ENCODE data around the gene ADORA2B.
A peak's percentile ranks its signal among the peaks of the same experiment; 100 is the strongest.

ADORA2B gene

DNA sequence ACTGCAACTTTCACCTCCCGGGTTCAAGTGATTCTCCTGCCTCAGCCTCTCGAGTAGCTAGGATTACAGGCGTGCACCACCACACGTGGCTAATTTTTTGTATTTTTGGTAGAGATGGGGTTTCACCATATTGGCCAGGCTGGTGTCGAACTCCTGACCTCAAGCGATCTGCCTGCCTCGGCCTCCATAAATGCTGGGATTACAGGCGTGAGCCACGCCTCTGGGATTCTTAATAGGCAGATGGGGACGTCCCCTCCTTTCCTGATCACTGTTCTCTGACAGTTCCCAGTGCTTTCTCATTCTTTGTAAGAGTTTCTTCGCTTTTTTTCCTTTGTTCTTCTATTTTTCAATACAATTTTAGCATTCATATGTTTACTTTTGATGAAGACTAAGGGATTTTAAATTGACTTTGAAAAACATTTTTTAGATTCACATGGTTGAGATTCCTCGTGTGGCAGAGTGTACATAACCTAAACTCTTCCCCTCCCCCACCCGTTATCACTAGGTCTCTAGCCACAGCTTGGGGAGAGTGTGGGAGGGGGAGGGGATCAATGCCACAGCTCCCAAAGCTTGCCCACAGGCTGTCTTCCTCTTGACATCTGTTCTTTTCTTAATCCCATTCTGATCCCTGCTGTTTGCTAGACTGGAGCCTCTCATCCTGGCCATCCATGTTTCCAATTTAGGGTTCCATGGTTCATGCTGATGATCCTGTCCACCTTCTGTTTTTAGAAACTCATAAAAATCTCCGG lies 11.0 kb downstream of the ADORA2B start:
- Histone ChIP-seq H3K36me3 (ENCODE audit: control insufficient read depth in 1 of 2, insufficient read depth in 2 of 2, low read length in 2 of 2) (no peaks in the 10 kb centered on the region), H3K4me3 (ENCODE audit: low read depth in 1 of 2, low read length in 2 of 2) (no peak overlapping the region), H3K4me1 (ENCODE audit: control insufficient read depth in 1 of 2, insufficient read depth in 2 of 2, low read length in 2 of 2) (peaks cover 0 to 9% of the 10 kb centered on the region in 2 donors), H3K9me3 (ENCODE audit: control insufficient read depth in 1 of 2, low read length in 2 of 2) (no peaks in the 10 kb centered on the region), H3K27ac (ENCODE audit: low read length) (no peak overlapping the region), H3K27me3 (ENCODE audit: low read depth, low read length) (no peaks in the 10 kb centered on the region)

DNA sequence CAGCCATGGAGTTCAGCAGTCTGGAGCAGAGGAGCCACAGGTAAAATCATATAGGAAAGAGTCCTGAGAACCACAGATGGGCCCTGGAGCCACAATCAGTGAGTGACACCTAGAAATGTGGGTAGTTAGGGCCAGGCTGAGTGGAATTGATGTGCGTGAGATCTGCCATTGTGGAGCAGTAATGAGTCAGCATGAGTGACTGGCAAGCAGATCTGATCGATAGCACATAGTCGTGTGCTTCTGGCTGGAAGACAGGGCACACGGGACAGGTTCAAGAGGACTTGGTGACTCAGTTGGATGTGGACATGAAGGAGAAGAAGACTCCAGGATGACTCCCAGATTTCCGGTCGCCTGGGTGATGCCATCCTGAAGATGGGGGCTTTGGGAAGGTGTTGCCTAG lies 12.3 kb downstream of the ADORA2B start:
- no peak overlapping the region for H3K4me3 ChIP-seq (ENCODE audit: low read depth in 1 of 2, low read length in 2 of 2)
- no peaks in the 10 kb centered on the region for H3K9me3 ChIP-seq (ENCODE audit: control insufficient read depth in 1 of 2, low read length in 2 of 2)
- no peaks in the 10 kb centered on the region for H3K27me3 ChIP-seq (ENCODE audit: low read depth, low read length)
- H3K36me3 ChIP-seq (ENCODE audit: control insufficient read depth in 1 of 2, insufficient read depth in 2 of 2, low read length in 2 of 2): no peaks in the 10 kb centered on the region
- peaks cover 0 to 9% of the 10 kb centered on the region in 2 donors for H3K4me1 ChIP-seq (ENCODE audit: control insufficient read depth in 1 of 2, insufficient read depth in 2 of 2, low read length in 2 of 2)
- H3K27ac ChIP-seq (ENCODE audit: low read length): no peak overlapping the region

GRCh38 chr17:15957608-15958307 lies 12.8 kb downstream of the ADORA2B start:
- no peaks in the 10 kb centered on the region for H3K36me3 ChIP-seq (ENCODE audit: control insufficient read depth in 1 of 2, insufficient read depth in 2 of 2, low read length in 2 of 2)
- H3K4me3 ChIP-seq (ENCODE audit: low read depth in 1 of 2, low read length in 2 of 2): no peak overlapping the region
- peaks cover 0 to 9% of the 10 kb centered on the region in 2 donors for H3K4me1 ChIP-seq (ENCODE audit: control insufficient read depth in 1 of 2, insufficient read depth in 2 of 2, low read length in 2 of 2)
- H3K9me3 ChIP-seq (ENCODE audit: control insufficient read depth in 1 of 2, low read length in 2 of 2): no peaks in the 10 kb centered on the region
- H3K27ac ChIP-seq (ENCODE audit: low read length): no peak overlapping the region
- H3K27me3 ChIP-seq (ENCODE audit: low read depth, low read length): no peaks in the 10 kb centered on the region

- Histone ChIP-seq H3K9me3 (ENCODE audit: control insufficient read depth in 1 of 2, low read length in 2 of 2) (no peaks in the 10 kb centered on the region), H3K27ac (ENCODE audit: low read length) (peak overlapping the region; percentile 42), H3K36me3 (ENCODE audit: control insufficient read depth in 1 of 2, insufficient read depth in 2 of 2, low read length in 2 of 2) (no peaks in the 10 kb centered on the region), H3K4me3 (ENCODE audit: low read depth in 1 of 2, low read length in 2 of 2) (no peak overlapping the region), H3K4me1 (ENCODE audit: control insufficient read depth in 1 of 2, insufficient read depth in 2 of 2, low read length in 2 of 2) (peaks cover 0 to 9% of the 10 kb centered on the region in 2 donors), H3K27me3 (ENCODE audit: low read depth, low read length) (no peaks in the 10 kb centered on the region)
Observed at GRCh38 chr17:15958484-15958854, 13.5 kb downstream of the ADORA2B start.

DNA sequence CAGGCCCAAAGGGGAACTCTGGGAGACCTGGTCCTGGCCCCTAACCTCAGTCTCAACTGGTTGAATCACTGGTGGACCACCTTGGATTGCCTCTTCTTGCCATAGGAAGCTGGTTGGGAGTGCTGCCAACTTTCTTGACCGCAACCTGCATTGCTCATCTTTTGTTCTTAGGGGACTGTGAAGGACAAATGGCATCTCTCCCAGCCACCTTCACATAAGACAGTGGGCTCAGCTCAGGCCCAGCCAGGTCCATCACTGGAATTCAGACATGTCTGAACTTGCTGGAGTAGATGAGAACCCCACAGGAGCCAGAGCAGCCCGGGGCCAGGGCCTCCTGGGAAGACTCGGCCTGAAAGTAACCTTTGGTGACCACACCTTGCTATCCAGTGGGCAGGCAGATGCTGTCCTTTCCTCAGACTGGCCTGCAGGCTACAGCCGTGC lies 18.8 kb downstream of the ADORA2B start:
- no peak overlapping the region for H3K27ac ChIP-seq (ENCODE audit: low read length)
- no peak overlapping the region for H3K4me3 ChIP-seq (ENCODE audit: low read depth in 1 of 2, low read length in 2 of 2)
- no peaks in the 10 kb centered on the region for H3K27me3 ChIP-seq (ENCODE audit: low read depth, low read length)
- H3K9me3 ChIP-seq (ENCODE audit: control insufficient read depth in 1 of 2, low read length in 2 of 2): no peaks in the 10 kb centered on the region
- H3K4me1 ChIP-seq (ENCODE audit: control insufficient read depth in 1 of 2, insufficient read depth in 2 of 2, low read length in 2 of 2): peaks cover 7 to 8% of the 10 kb centered on the region in 2 donors
- H3K36me3 ChIP-seq (ENCODE audit: control insufficient read depth in 1 of 2, insufficient read depth in 2 of 2, low read length in 2 of 2): no peaks in the 10 kb centered on the region

- H3K27ac ChIP-seq (ENCODE audit: low read length): peak overlapping the region; percentile 30
- H3K4me3 ChIP-seq (ENCODE audit: low read depth in 1 of 2, low read length in 2 of 2): no peak overlapping the region
- peaks cover 4 to 8% of the 10 kb centered on the region in 2 donors for H3K4me1 ChIP-seq (ENCODE audit: control insufficient read depth in 1 of 2, insufficient read depth in 2 of 2, low read length in 2 of 2)
- no peaks in the 10 kb centered on the region for H3K36me3 ChIP-seq (ENCODE audit: control insufficient read depth in 1 of 2, insufficient read depth in 2 of 2, low read length in 2 of 2)
- no peaks in the 10 kb centered on the region for H3K9me3 ChIP-seq (ENCODE audit: control insufficient read depth in 1 of 2, low read length in 2 of 2)
- no peaks in the 10 kb centered on the region for H3K27me3 ChIP-seq (ENCODE audit: low read depth, low read length)
Observed at GRCh38 chr17:15965528-15965927, 20.6 kb downstream of the ADORA2B start.

DNA sequence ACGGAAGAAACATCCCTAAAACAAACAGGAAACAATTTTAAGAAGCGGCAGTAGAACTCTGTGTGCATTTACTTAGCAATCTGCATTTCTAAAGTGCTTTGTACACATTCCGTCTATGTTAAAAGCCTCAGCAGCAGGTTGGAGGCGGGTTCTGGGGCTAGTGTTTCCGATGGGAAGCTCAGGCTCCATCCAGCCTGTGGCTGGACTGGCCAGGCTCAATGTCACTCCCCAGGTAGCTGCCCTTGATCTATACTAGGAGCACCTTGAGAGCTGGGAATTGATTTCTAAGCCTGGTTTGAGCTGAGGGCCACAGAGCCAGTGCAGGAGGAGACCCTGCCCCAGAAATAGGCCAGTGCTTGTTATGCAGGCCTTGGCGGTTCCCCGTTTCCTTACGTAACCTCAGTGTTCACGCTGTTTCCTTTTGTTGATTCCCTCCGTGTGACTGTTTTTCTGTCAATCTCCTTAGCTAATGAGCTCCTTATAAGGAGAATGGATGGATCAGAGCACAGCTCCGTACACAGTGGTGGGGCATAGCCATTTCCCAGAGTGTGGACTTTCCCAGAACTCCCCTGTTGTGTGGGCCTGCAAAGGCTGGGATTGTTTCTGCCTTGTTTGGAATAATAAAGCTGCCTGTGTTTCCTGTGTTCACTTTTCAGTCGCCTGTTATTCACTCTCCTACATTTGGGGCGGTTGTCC lies 21.4 kb downstream of the ADORA2B start:
- no peaks in the 10 kb centered on the region for H3K27me3 ChIP-seq (ENCODE audit: low read depth, low read length)
- H3K36me3 ChIP-seq (ENCODE audit: control insufficient read depth in 1 of 2, insufficient read depth in 2 of 2, low read length in 2 of 2): no peaks in the 10 kb centered on the region
- no peaks in the 10 kb centered on the region for H3K9me3 ChIP-seq (ENCODE audit: control insufficient read depth in 1 of 2, low read length in 2 of 2)
- H3K4me1 ChIP-seq (ENCODE audit: control insufficient read depth in 1 of 2, insufficient read depth in 2 of 2, low read length in 2 of 2): peaks cover 4 to 8% of the 10 kb centered on the region in 2 donors
- H3K27ac ChIP-seq (ENCODE audit: low read length): peak overlapping the region; percentile 30
- peak overlapping the region in 1 of 2 donors; percentile 13 for H3K4me3 ChIP-seq (ENCODE audit: low read depth in 1 of 2, low read length in 2 of 2)

DNA sequence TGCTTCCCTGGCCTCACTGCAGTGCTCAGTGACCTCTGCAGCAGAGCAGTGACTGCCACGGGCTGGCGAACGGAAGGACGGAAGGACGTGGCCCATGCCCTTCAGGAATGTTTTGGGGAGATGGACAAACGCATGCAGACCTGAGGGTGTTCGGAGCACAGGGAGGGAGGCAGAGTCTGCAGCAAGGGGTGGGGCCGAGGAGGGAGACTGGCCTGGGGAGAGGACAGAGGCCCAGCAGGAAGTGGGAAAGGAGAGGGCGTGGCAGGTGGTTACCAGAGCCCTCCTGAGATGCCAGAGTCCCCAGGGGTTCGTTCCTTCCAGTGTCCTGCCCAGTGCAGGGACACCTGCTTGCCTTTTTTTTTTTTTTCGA lies 21.9 kb downstream of the ADORA2B start:
- Histone ChIP-seq H3K36me3 (ENCODE audit: control insufficient read depth in 1 of 2, insufficient read depth in 2 of 2, low read length in 2 of 2) (no peaks in the 10 kb centered on the region), H3K4me3 (ENCODE audit: low read depth in 1 of 2, low read length in 2 of 2) (peak overlapping the region in 1 of 2 donors; percentile 13), H3K4me1 (ENCODE audit: control insufficient read depth in 1 of 2, insufficient read depth in 2 of 2, low read length in 2 of 2) (peaks cover 4 to 8% of the 10 kb centered on the region in 2 donors), H3K9me3 (ENCODE audit: control insufficient read depth in 1 of 2, low read length in 2 of 2) (no peaks in the 10 kb centered on the region), H3K27me3 (ENCODE audit: low read depth, low read length) (no peaks in the 10 kb centered on the region), H3K27ac (ENCODE audit: low read length) (peak overlapping the region; percentile 30)

DNA sequence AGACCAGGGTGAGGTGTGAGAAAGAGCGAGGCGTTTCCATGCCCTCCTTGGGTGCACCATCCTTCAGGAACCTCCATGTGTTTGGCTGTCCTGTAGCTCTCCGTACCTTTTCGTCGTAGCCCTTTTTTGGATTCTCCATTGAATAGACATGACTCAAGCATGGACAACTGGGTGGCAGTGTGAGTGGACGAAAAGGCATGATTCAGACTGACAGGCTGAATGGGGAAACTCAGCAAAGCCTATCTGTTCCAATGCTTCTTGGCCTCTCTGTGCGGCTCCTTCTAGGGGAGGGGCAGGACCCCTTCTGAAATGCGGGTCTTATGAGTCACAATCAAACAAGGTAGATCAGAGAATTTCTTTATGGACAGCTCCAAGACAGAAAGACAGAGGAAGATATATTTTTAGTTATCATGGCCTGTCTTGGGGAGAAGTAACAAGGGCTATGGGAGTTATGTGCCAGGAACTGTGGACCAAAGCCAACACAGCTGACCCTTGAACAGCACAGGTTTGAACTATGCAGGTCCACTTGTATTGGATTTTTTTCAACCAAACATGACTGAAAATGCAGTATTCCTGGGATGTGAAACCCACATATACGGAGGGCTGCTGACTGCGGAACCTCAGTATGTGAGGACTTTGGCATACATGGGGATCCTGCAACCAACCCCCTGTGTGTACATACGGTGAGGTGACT lies 22.9 kb downstream of the ADORA2B start:
- Histone ChIP-seq H3K4me1 (ENCODE audit: control insufficient read depth in 1 of 2, insufficient read depth in 2 of 2, low read length in 2 of 2) (peaks cover 4 to 8% of the 10 kb centered on the region in 2 donors), H3K36me3 (ENCODE audit: control insufficient read depth in 1 of 2, insufficient read depth in 2 of 2, low read length in 2 of 2) (no peaks in the 10 kb centered on the region), H3K27ac (ENCODE audit: low read length) (no peak overlapping the region), H3K4me3 (ENCODE audit: low read depth in 1 of 2, low read length in 2 of 2) (no peak overlapping the region), H3K9me3 (ENCODE audit: control insufficient read depth in 1 of 2, low read length in 2 of 2) (no peaks in the 10 kb centered on the region), H3K27me3 (ENCODE audit: low read depth, low read length) (no peaks in the 10 kb centered on the region)

- peaks cover 4 to 8% of the 10 kb centered on the region in 2 donors for H3K4me1 ChIP-seq (ENCODE audit: control insufficient read depth in 1 of 2, insufficient read depth in 2 of 2, low read length in 2 of 2)
- no peaks in the 10 kb centered on the region for H3K36me3 ChIP-seq (ENCODE audit: control insufficient read depth in 1 of 2, insufficient read depth in 2 of 2, low read length in 2 of 2)
- H3K9me3 ChIP-seq (ENCODE audit: control insufficient read depth in 1 of 2, low read length in 2 of 2): no peaks in the 10 kb centered on the region
- no peak overlapping the region for H3K4me3 ChIP-seq (ENCODE audit: low read depth in 1 of 2, low read length in 2 of 2)
- no peaks in the 10 kb centered on the region for H3K27me3 ChIP-seq (ENCODE audit: low read depth, low read length)
- no peak overlapping the region for H3K27ac ChIP-seq (ENCODE audit: low read length)
Observed at GRCh38 chr17:15969463-15969862, 24.5 kb downstream of the ADORA2B start.

- Histone ChIP-seq H3K36me3 (ENCODE audit: control insufficient read depth in 1 of 2, insufficient read depth in 2 of 2, low read length in 2 of 2) (peaks cover 0 to 9% of the 10 kb centered on the region in 2 donors), H3K27me3 (ENCODE audit: low read depth, low read length) (no peaks in the 10 kb centered on the region), H3K4me1 (ENCODE audit: control insufficient read depth in 1 of 2, insufficient read depth in 2 of 2, low read length in 2 of 2) (peaks cover 4 to 8% of the 10 kb centered on the region in 2 donors), H3K4me3 (ENCODE audit: low read depth in 1 of 2, low read length in 2 of 2) (no peak overlapping the region), H3K9me3 (ENCODE audit: control insufficient read depth in 1 of 2, low read length in 2 of 2) (no peaks in the 10 kb centered on the region), H3K27ac (ENCODE audit: low read length) (no peak overlapping the region)
Observed at GRCh38 chr17:15970500-15970899, 25.6 kb downstream of the ADORA2B start.

Measured in muscle layer of duodenum (tissue), 2 donors.